ENCODE data around the gene GOSR2. TPM values are rescaled to one million over a fixed set of nuclear protein-coding genes. Genes with fewer than 3 reads are reported as not detected.
A peak's percentile ranks its signal among the peaks of the same experiment; 100 is the strongest.

GOSR2 gene
- total and polyA plus RNA-seq, 2 of the 13 experiments (the other 11 are each of a cell fraction or from before 2014, with no cell fraction given), result 61.5 to 63.9 TPM

GRCh38 chr17:46895171-46895570 is 27.8 kb upstream of the GOSR2 start:
- CTCF ChIA-PET (ENCODE audit: low intra/inter-chr PET ratio, low total read pairs), result no interaction called here
- FAIRE-seq (no peak), DNase-seq (ENCODE audit: low spot score) (no peak), ATAC-seq (no peak)
- Histone ChIP-seq H3K36me3 (replicated peaks in 1 of 2; ENCODE audit: control insufficient read depth in 1 of 2, insufficient read depth in 2 of 2, low read length in 2 of 2) (no peaks in the 10 kb centered on the region), H3K4me2 (ENCODE audit: low read depth, low read length) (peak overlapping the region; percentile 60), H2AFZ (ENCODE audit: low read length) (no peak overlapping the region), H3K9me3 (ENCODE audit: low read length) (no peaks in the 10 kb centered on the region), H4K20me1 (ENCODE audit: insufficient read depth, low read length) (no peaks in the 10 kb centered on the region; the same call in 1 of the 2 replicates), H3K4me1 (ENCODE audit: insufficient read depth, low read length) (peaks cover 30% of the 10 kb centered on the region), H3K9ac (ENCODE audit: insufficient read depth, low read depth, low read length) (no peak overlapping the region), H3K79me2 (ENCODE audit: insufficient read depth, low read length) (no peaks in the 10 kb centered on the region), H3K27me3 (ENCODE audit: control insufficient read depth in 1 of 2, insufficient read depth in 2 of 2, low read length in 2 of 2) (peaks cover 2 to 40% of the 10 kb centered on the region in 2 experiments; a peak in 4 of 5 replicates), H3K27ac (ENCODE audit: extremely low read length, insufficient read depth, low read length) (no peak overlapping the region), H3K4me3 (replicated peaks in 1 of 3; ENCODE audit: insufficient read depth in 1 of 3, low read depth in 2 of 3, low read length in 3 of 3) (peak overlapping the region in 1 of 3 experiments; percentile 45; a peak in 1 of 6 replicates)
- WGBS (ENCODE audit: low lambda C conversion rate), result 46% methylated on average over 3 of the region's 9 CpGs
- BruUV-seq (replicated peaks), result no TSS peak
- TF ChIP-seq, protein P1, sequence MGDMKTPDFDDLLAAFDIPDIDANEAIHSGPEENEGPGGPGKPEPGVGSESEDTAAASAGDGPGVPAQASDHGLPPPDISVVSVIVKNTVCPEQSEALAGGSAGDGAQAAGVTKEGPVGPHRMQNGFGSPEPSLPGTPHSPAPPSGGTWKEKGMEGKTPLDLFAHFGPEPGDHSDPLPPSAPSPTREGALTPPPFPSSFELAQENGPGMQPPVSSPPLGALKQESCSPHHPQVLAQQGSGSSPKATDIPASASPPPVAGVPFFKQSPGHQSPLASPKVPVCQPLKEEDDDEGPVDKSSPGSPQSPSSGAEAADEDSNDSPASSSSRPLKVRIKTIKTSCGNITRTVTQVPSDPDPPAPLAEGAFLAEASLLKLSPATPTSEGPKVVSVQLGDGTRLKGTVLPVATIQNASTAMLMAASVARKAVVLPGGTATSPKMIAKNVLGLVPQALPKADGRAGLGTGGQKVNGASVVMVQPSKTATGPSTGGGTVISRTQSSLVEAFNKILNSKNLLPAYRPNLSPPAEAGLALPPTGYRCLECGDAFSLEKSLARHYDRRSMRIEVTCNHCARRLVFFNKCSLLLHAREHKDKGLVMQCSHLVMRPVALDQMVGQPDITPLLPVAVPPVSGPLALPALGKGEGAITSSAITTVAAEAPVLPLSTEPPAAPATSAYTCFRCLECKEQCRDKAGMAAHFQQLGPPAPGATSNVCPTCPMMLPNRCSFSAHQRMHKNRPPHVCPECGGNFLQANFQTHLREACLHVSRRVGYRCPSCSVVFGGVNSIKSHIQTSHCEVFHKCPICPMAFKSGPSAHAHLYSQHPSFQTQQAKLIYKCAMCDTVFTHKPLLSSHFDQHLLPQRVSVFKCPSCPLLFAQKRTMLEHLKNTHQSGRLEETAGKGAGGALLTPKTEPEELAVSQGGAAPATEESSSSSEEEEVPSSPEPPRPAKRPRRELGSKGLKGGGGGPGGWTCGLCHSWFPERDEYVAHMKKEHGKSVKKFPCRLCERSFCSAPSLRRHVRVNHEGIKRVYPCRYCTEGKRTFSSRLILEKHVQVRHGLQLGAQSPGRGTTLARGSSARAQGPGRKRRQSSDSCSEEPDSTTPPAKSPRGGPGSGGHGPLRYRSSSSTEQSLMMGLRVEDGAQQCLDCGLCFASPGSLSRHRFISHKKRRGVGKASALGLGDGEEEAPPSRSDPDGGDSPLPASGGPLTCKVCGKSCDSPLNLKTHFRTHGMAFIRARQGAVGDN (CRISPR knock-in tag; IDR thresholded peaks at IDR 0.05), result 0 out of 2 replicates have a peak, but pooled peaks have one; percentile 6
- TF ChIP-seq NR2F1 (CRISPR knock-in tag; IDR thresholded peaks at IDR 0.05) (no peak), ZNF30 (CRISPR knock-in tag; IDR thresholded peaks at IDR 0.05) (0 out of 2 replicates have a peak, but pooled peaks have one; percentile 49)
- TF ChIP-seq, protein P2, sequence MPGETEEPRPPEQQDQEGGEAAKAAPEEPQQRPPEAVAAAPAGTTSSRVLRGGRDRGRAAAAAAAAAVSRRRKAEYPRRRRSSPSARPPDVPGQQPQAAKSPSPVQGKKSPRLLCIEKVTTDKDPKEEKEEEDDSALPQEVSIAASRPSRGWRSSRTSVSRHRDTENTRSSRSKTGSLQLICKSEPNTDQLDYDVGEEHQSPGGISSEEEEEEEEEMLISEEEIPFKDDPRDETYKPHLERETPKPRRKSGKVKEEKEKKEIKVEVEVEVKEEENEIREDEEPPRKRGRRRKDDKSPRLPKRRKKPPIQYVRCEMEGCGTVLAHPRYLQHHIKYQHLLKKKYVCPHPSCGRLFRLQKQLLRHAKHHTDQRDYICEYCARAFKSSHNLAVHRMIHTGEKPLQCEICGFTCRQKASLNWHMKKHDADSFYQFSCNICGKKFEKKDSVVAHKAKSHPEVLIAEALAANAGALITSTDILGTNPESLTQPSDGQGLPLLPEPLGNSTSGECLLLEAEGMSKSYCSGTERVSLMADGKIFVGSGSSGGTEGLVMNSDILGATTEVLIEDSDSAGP (CRISPR knock-in tag; IDR thresholded peaks at IDR 0.05; ENCODE audit: borderline replicate concordance), result peak; percentile 10; the same call in 1 of the 2 replicates
- POLR2A ChIA-PET, result no interaction called here
- in situ Hi-C loops (cut with HindIII; ENCODE audit: extremely low pct_ligation_motif_present, low pct_unique_long_range_greater_than_20kb), result no loop called here
- intact Hi-C loops (cut with micrococcal nuclease; ENCODE audit: unreplicated experiment), result no loop called here

Measured in HepG2 (cell line).